GM12872 (cell line): ENCODE results near the gene ZNF300.
"Not testable (repeated sequence)": the region's sequence is repeated elsewhere in the genome, so short reads cannot be mapped to it uniquely, and the experiment has no call there.

ENCODE experiments used
- TF ChIP-seq, protein P1 (sequence below): IDR thresholded peaks from 3 replicates; pipeline ENCODE4 v1.5.1; 2011; ENCODE audit warnings: low read depth, mild to moderate bottlenecking, low read length, moderate library complexity; ENCODE audit not compliant: insufficient read depth

The ZNF300 gene

DNA sequence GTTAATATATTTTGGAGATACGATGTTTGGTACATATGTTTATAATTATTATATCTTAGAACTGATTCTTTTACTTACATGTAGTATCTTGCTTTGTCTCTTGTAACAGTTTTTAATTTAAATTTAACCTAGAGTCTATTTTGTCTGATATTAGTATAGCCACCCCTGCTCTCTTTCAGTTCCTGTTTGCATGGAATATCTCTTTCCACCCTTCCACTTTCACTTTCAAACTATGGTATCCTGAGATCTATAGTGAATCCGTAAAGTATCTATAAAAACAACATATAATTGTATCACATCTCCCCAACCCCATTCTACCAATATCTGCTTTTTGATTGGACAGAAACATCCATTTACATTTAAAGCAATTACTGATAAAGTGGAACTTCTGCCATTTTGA, 51.2 kb downstream of the ZNF300 start:
- TF ChIP-seq, protein P1, sequence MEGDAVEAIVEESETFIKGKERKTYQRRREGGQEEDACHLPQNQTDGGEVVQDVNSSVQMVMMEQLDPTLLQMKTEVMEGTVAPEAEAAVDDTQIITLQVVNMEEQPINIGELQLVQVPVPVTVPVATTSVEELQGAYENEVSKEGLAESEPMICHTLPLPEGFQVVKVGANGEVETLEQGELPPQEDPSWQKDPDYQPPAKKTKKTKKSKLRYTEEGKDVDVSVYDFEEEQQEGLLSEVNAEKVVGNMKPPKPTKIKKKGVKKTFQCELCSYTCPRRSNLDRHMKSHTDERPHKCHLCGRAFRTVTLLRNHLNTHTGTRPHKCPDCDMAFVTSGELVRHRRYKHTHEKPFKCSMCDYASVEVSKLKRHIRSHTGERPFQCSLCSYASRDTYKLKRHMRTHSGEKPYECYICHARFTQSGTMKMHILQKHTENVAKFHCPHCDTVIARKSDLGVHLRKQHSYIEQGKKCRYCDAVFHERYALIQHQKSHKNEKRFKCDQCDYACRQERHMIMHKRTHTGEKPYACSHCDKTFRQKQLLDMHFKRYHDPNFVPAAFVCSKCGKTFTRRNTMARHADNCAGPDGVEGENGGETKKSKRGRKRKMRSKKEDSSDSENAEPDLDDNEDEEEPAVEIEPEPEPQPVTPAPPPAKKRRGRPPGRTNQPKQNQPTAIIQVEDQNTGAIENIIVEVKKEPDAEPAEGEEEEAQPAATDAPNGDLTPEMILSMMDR = no peak

DNA sequence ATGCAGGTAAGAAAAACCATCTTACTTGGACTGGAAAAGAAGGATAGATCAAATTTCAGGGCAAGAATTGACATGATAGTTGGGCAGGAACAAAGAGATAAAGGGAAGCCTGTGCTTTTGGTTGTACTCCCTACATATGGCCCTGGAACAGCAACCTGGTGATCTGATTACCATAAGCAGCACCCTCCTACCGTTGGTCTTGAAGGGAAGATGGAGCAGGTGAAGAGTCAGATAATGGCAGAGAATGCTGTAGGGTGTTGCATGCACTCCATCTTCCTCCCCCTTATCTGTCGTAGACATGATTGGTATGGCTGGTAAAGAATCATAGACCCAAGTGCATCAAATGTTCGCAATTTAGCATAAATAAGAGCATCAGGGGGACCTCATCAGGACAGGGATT, 53.7 kb downstream of the ZNF300 start:
- TF ChIP-seq, protein P1 = no peak

- TF ChIP-seq, protein P1 = 0 out of 3 replicates have a peak, but pooled peaks have one; percentile 2
Measured at GRCh38 chr5:150848271-150848670, 56.5 kb downstream of the ZNF300 start.

DNA sequence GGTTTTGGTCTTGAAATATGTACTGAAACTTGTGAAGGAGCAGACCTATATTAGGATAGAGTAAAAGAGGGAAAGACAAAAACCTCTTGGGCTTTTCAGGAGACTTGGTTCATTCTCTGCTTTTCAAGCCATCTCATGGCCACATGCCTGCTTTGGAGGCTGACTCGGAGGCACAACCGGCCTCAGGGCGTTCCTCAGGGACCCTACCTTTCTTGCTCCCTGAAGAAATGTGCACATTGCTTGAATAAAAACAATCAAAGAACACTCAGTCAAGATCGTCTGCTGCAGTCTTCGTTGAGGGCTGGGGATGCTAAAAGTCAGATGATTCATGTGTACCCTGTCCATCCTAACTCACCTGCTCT, 57.5 kb downstream of the ZNF300 start:
- TF ChIP-seq, protein P1 = no peak

DNA sequence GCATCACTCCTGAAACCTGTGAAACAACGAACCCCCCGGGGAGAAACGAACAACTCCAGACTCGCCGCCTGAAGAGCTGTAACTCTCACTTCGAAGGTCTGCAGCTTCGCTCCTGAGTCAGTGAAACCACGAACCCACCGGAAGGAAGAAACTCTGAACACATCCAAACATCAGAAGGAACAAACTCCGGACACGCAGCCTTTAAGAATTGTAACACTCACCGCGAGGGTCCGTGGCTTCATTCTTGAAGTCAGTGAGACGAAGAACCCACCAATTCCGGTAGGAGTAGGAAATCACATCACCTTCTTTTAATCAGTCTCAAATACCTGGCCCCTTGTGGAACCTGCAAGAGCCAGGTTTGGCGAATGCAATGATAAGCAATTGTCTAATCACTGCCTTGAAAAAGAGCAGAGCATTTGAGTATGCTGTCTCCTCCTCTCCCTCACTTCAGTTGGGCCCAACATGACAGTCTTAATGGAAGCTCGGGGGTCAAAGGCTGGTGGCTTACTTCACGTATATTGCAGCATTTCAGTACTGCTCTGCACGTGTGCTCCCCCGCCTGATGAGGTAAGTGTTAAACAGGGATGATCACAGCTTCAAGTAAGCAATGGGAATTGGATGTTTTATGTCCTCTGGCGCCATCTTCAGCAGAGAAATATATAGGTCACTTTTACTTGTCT, 58.0 kb downstream of the ZNF300 start:
- TF ChIP-seq, protein P1 = peak; percentile 63

- TF ChIP-seq, protein P1 = not testable (repeated sequence)
Measured at GRCh38 chr5:150846308-150846653, 58.5 kb downstream of the ZNF300 start, which contains the start of gene IRGM. IRGM (plus strand) TSS chr5:150846521; CDS start chr5:150848124, 1,603 bp downstream.
